Measurements from ENCODE around the gene FKBP8.

FKBP8 gene

GRCh38 chr19:18577365-18577914 lies 34.1 kb upstream of the FKBP8 start:
- H3K27me3 ChIP-seq: no peaks in the 10 kb centered on the region
- no peak for TF ChIP-seq CTCF (IDR thresholded peaks at IDR 0.05)
- peaks cover 11 to 12% of the 10 kb centered on the region in 2 experiments for H3K4me1 ChIP-seq (ENCODE audit: control insufficient read depth in 1 of 2, insufficient read depth in 1 of 2, low read depth in 1 of 2, low read length in 1 of 2)
- no peaks in the 10 kb centered on the region for H3K9me3 ChIP-seq
- no peak overlapping the region for H3K27ac ChIP-seq
- no peak overlapping the region for H3K4me3 ChIP-seq (ENCODE audit: low read depth in 1 of 2, low read length in 1 of 2)
- H3K36me3 ChIP-seq: peaks cover 52% of the 10 kb centered on the region

GRCh38 chr19:18576383-18576782 lies 33.0 kb upstream of the FKBP8 start:
- H3K27me3 ChIP-seq: no peaks in the 10 kb centered on the region
- no peaks in the 10 kb centered on the region for H3K9me3 ChIP-seq
- peaks cover 17 to 20% of the 10 kb centered on the region in 2 experiments for H3K4me1 ChIP-seq (ENCODE audit: control insufficient read depth in 1 of 2, insufficient read depth in 1 of 2, low read depth in 1 of 2, low read length in 1 of 2)
- no peak overlapping the region for H3K4me3 ChIP-seq (ENCODE audit: low read depth in 1 of 2, low read length in 1 of 2)
- TF ChIP-seq CTCF (IDR thresholded peaks at IDR 0.05): no peak
- peaks cover 52% of the 10 kb centered on the region for H3K36me3 ChIP-seq
- H3K27ac ChIP-seq: no peak overlapping the region

GRCh38 chr19:18574691-18575291 lies 31.4 kb upstream of the FKBP8 start:
- no peak overlapping the region for H3K4me3 ChIP-seq (ENCODE audit: low read depth in 1 of 2, low read length in 1 of 2)
- H3K4me1 ChIP-seq (ENCODE audit: control insufficient read depth in 1 of 2, insufficient read depth in 1 of 2, low read depth in 1 of 2, low read length in 1 of 2): peaks cover 23 to 27% of the 10 kb centered on the region in 2 experiments
- peaks cover 54% of the 10 kb centered on the region for H3K36me3 ChIP-seq
- H3K27me3 ChIP-seq: no peaks in the 10 kb centered on the region
- H3K27ac ChIP-seq: no peak overlapping the region
- TF ChIP-seq CTCF (IDR thresholded peaks at IDR 0.05): no peak
- no peaks in the 10 kb centered on the region for H3K9me3 ChIP-seq

DNA sequence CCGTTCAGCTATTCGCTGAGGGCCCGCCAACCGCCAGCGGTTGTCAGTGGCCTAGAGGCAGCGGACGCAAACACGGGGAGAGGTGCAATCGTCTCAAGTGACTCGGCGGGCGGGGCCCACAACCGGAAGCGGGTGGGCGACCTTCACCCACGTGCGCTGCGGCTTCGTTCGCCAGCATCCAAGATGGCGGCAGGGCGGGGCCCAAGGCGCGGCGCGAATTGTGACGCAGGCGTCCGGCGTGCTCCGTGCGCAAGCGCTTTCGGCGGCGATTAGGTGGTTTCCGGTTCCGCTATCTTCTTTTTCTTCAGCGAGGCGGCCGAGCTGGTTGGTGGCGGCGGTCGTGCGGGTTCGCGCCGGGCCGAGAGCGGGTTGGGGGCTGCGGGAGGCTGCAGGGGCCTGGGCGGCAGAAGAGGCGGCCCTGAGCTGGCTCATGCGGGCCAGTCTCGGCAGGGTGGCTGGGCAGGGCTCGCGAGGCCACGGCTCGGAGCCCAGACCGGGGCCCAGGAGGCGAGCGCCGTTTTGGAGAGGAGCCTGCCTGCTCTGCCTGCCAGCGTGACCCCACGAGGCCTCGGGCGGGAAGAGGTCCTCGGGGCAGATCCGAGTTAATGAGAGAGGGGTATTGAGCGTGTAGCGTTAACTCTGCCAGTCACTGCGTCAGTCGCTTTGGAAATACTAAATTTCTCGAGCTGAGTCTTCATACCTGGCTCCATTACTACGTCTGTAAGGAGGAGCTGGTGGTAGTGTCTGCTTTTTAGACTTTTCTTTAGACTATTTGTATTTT lies 28.4 kb upstream of the FKBP8 start, which contains the start of gene UBA52:
Gene UBA52 (plus strand): TSS at position 294 of the 781 bp plus-strand sequence. CDS start 1,444 bp downstream, outside the sequence.
- Histone ChIP-seq H3K4me1 (ENCODE audit: control insufficient read depth in 1 of 2, insufficient read depth in 1 of 2, low read depth in 1 of 2, low read length in 1 of 2) (peaks cover 23 to 27% of the 10 kb centered on the region in 2 experiments), H3K36me3 (peaks cover 67% of the 10 kb centered on the region), H3K27ac (peak within 1 kb of the TSS; percentile 94), H3K4me3 (ENCODE audit: low read depth in 1 of 2, low read length in 1 of 2) (peak within 1 kb of the TSS; percentile 83 to 93), H3K9me3 (no peaks in the 10 kb centered on the region), H3K27me3 (no peaks in the 10 kb centered on the region)
- TF ChIP-seq CTCF (IDR thresholded peaks at IDR 0.05): peak; percentile 33

GRCh38 chr19:18568367-18568766 lies 25.0 kb upstream of the FKBP8 start:
- Histone ChIP-seq H3K27me3 (no peaks in the 10 kb centered on the region), H3K27ac (no peak overlapping the region), H3K9me3 (no peaks in the 10 kb centered on the region), H3K4me3 (ENCODE audit: low read depth in 1 of 2, low read length in 1 of 2) (no peak overlapping the region), H3K4me1 (ENCODE audit: control insufficient read depth in 1 of 2, insufficient read depth in 1 of 2, low read depth in 1 of 2, low read length in 1 of 2) (peaks cover 22 to 25% of the 10 kb centered on the region in 2 experiments), H3K36me3 (peaks cover 69% of the 10 kb centered on the region)
- no peak for TF ChIP-seq CTCF (IDR thresholded peaks at IDR 0.05)
